Prostate gland (tissue), 2 donors: ENCODE results near the gene TMEM202.

Experiments used
- CTCF ChIP-seq, 4 experiments: fragments of 200-600 bp in 2 of 4; fragments of 450-650 bp in 2 of 4; sonication (generic) in 2 of 4; IDR thresholded peaks; 1 replicate in 3 of 4; 2 replicates in 1 of 4; pipeline ENCODE4 v1.5.1; 2016 to 2019; ENCODE audit warnings: antibody characterized with exemption in 4 of 4, mild to moderate bottlenecking in 2 of 4, moderate library complexity in 2 of 4
- POLR2A ChIP-seq: fragments of 450-650 bp; IDR thresholded peaks from one replicate; pipeline ENCODE4 v1.6.1; 2016; ENCODE audit warnings: antibody characterized with exemption, mild to moderate bottlenecking
- POLR2AphosphoS5 ChIP-seq: sonication (generic); formaldehyde crosslinking; IDR thresholded peaks from one replicate; pipeline ENCODE4 v1.6.1; 2017; ENCODE audit warnings: antibody characterized with exemption

- TF ChIP-seq CTCF (IDR thresholded peaks at IDR 0.05) (no peak), POLR2A (no peak), POLR2AphosphoS5 (no peak)
These were observed 28.6 kb downstream of the TMEM202 start for GRCh38 chr15:72426753-72427152.
